ENCODE results near the gene SOX12.

SOX12 gene

DNA sequence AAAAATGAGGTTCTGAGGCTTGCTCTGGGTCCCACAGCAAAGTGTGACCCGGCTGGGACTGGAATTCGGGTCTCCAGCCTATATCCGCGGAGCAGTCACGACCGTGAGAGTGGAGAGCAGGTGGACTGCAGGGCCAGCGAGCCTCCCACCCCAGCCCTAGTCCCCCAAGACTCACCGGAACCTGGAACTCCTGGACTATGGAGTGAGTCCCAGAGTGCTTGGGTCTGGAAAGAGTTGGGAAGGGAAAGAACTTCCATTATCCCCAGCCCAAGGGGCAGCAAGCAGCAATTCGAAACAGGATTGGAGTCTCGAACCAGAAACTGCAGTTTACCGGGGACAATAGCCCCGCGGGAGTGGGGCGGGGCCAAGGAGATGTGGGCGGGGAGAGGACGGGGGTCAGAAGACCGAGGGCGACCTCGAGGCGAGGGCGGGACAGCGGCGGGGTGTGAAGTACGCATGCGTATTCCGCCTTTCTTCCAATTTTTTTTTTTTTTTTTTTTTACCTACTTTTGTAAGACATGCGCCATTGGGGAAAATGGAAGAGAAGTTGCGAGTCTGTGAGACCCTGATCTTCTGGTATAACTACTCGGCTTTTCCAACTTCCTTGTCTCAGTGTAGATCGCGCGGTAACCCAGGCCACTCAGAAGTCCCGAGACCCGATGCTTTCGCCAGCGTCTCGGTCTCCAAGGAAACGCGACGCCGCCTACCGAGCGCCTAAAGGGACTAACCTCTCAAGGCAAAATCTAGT is 35.1 kb upstream of the SOX12 start, which contains the start of gene C20orf96:
Gene C20orf96, minus strand, starts transcription at position 667 of the 748 bp plus-strand sequence. Its CDS starts 140 bp downstream, at position 527.
- Histone ChIP-seq H3K27ac (peak within 1 kb of the TSS; percentile 73 to 89), H3K9me3 (no peaks in the 10 kb centered on the region), H3K36me3 (no peaks in the 10 kb centered on the region), H3K4me3 (peak within 1 kb of the TSS; percentile 57 to 67), H3K27me3 (no peaks in the 10 kb centered on the region), H3K4me1 (peaks cover 0 to 18% (median 10%) of the 10 kb centered on the region in 4 donors)
- DNase-seq = peak; percentile 91 to 95
- TF ChIP-seq, protein P1, sequence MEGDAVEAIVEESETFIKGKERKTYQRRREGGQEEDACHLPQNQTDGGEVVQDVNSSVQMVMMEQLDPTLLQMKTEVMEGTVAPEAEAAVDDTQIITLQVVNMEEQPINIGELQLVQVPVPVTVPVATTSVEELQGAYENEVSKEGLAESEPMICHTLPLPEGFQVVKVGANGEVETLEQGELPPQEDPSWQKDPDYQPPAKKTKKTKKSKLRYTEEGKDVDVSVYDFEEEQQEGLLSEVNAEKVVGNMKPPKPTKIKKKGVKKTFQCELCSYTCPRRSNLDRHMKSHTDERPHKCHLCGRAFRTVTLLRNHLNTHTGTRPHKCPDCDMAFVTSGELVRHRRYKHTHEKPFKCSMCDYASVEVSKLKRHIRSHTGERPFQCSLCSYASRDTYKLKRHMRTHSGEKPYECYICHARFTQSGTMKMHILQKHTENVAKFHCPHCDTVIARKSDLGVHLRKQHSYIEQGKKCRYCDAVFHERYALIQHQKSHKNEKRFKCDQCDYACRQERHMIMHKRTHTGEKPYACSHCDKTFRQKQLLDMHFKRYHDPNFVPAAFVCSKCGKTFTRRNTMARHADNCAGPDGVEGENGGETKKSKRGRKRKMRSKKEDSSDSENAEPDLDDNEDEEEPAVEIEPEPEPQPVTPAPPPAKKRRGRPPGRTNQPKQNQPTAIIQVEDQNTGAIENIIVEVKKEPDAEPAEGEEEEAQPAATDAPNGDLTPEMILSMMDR (IDR thresholded peaks at IDR 0.05) = peak; percentile 50 to 52
- intact Hi-C loops (cut with DNase I; ENCODE audit: low total_unique reads) = no loop called here

DNA sequence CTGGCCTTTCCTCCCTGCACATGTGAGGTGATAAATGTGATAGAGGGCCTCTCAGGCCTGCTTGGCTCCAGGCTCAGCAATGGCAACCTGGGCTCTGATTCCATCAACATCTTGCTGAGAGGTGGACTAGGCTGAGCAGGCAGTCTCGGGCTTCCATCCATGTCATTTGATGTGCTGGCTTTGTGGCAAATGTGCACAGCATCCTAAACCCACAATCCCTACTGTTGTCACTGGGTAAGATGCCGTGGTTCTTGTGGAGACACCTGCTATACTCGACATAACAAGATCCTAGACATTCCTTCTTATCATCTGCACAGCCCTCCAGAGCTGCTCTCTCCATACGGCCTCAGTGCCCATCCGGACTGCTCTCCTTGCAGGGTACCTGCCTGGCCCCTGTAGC is 30.8 kb upstream of the SOX12 start:
- Histone ChIP-seq H3K36me3 (no peaks in the 10 kb centered on the region), H3K27me3 (no peaks in the 10 kb centered on the region), H3K9me3 (no peaks in the 10 kb centered on the region), H3K27ac (no peak overlapping the region), H3K4me1 (peaks cover 0 to 32% (median 26%) of the 10 kb centered on the region in 4 donors), H3K4me3 (no peak overlapping the region)
- intact Hi-C loops (cut with DNase I; ENCODE audit: low total_unique reads) = no loop called here
- TF ChIP-seq, protein P1 (IDR thresholded peaks at IDR 0.05) = no peak
- no peak for DNase-seq

DNA sequence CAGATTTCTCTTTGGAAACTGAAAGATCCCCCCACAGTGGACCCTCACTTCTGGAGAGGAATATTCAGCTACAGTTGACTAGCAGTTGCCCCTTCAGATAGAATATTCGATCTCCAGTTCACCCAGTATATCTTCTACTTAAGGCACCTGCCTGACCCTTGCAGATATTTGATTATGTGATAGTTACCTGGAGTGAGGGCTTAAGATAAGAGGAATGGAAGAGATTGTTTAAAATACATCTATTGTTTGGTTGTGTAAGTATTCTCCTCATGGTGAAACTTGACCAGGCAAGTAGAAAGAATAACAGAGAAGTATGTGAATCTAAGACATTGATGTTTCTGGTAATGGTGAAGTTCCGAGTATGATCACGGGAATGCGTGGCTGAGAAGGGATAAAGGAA is 29.5 kb upstream of the SOX12 start:
- no peak for DNase-seq
- TF ChIP-seq, protein P1 (IDR thresholded peaks at IDR 0.05) = no peak
- Histone ChIP-seq H3K4me3 (no peak overlapping the region), H3K9me3 (no peaks in the 10 kb centered on the region), H3K27me3 (no peaks in the 10 kb centered on the region), H3K27ac (no peak overlapping the region), H3K4me1 (peaks cover 0 to 38% (median 33%) of the 10 kb centered on the region in 4 donors), H3K36me3 (no peaks in the 10 kb centered on the region)
- intact Hi-C loops (cut with DNase I; ENCODE audit: low total_unique reads) = loop anchor here (2.0 kb wide), 1 partner anchor 29 kb away; the partner anchor contains the start of gene SOX12

DNA sequence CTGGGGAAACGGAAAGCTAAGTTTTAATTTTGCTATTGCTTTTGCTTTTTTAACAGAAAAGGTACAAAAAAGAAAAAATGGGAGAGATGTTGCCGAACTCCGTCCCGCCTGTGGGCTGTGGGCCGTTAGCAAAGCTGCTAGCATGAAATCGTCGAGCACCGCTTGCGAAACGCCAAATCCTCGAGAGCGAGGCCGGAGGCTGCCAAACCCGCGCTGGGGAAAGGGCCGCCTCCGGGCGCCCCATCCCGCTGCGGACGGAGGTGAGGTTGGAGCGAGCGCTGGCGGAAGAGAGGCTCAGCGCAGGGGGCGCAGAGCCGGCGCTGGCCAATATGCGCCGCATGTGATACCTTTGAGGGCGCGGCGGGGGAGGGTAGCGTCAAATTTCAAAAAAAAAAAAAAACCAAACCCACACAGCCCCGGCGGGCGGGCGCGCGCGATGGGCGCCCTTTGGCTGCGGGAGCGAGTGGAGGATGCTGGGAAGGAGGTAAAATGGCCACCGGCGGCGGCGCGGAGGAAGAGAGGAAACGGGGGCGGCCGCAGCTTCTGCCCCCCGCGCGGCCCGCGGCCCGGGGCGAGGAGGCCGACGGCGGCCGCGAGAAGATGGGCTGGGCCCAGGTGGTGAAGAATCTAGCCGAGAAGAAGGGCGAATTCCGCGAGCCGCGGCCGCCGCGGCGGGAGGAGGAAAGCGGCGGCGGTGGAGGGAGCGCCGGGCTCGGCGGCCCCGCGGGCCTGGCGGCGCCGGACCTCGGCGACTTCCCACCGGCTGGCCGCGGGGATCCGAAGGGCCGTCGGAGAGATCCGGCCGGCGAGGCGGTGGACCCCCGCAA is 28.0 kb upstream of the SOX12 start, which contains the start of gene ZCCHC3:
Gene ZCCHC3, plus strand, starts transcription at position 473 of the 827 bp plus-strand sequence. Its CDS starts 17 bp downstream, at position 490.
- intact Hi-C loops (cut with DNase I; ENCODE audit: low total_unique reads) = loop anchor here (2.0 kb wide), 1 partner anchor 27 kb away; the partner anchor contains the start of gene SOX12

More for the DNA sequence above, 28.0 kb upstream of the SOX12 start, which contains the start of gene ZCCHC3:
- Histone ChIP-seq H3K27me3 (no peaks in the 10 kb centered on the region), H3K27ac (peak within 1 kb of the TSS; percentile 97 to 100), H3K4me3 (peak within 1 kb of the TSS; percentile 88 to 92), H3K4me1 (peaks cover 0 to 40% (median 30%) of the 10 kb centered on the region in 4 donors), H3K9me3 (no peaks in the 10 kb centered on the region), H3K36me3 (peaks cover 0 to 10% (median 0%) of the 10 kb centered on the region in 3 donors)
- TF ChIP-seq, protein P1 (IDR thresholded peaks at IDR 0.05) = peak; percentile 8 to 21
- peak; percentile 83 to 95 for DNase-seq

All from tibial artery (tissue), 4 donors.